Endothelial cell (in vitro differentiated cells): ENCODE measurements around the gene MS4A6E. TPM values are rescaled to one million over a fixed set of nuclear protein-coding genes. Genes with fewer than 3 reads are reported as not detected.

Experiments used
- DNase-seq: peaks from one replicate; pipeline ENCODE4 v3.0.0; 2021; ENCODE audit warnings: low spot score
- H3K27ac Mint-ChIP-seq: one replicate; pipeline ENCODE4 v1.8.0; 2021; ENCODE audit warnings: mixed read lengths, inconsistent platforms; ENCODE audit not compliant: unreplicated experiment
- H3K27me3 Mint-ChIP-seq: one replicate; pipeline ENCODE4 v1.8.0; 2021; ENCODE audit warnings: mild to moderate bottlenecking, moderate library complexity, mixed read lengths, inconsistent platforms; ENCODE audit not compliant: unreplicated experiment
- H3K36me3 Mint-ChIP-seq: one replicate; pipeline ENCODE4 v1.8.0; 2021; ENCODE audit warnings: mild to moderate bottlenecking, low read depth, mixed read lengths, inconsistent platforms; ENCODE audit not compliant: unreplicated experiment
- H3K4me1 Mint-ChIP-seq: one replicate; pipeline ENCODE4 v1.8.0; 2021; ENCODE audit warnings: mild to moderate bottlenecking, mixed read lengths, inconsistent platforms; ENCODE audit not compliant: unreplicated experiment
- H3K4me3 Mint-ChIP-seq: one replicate; pipeline ENCODE4 v1.8.0; 2021; ENCODE audit warnings: mild to moderate bottlenecking, mixed read lengths, inconsistent platforms; ENCODE audit not compliant: unreplicated experiment
- H3K9me3 Mint-ChIP-seq: one replicate; pipeline ENCODE4 v1.8.0; 2021; ENCODE audit warnings: mixed read lengths, inconsistent platforms; ENCODE audit not compliant: unreplicated experiment
- CTCF ChIP-seq: fragments of 200-600 bp; sonication (generic); IDR thresholded peaks from one replicate; pipeline ENCODE4 v1.5.0; 2021; ENCODE audit warnings: antibody characterized with exemption; ENCODE audit not compliant: unreplicated experiment
- total RNA-seq: library from RNA; stranded (reverse); fragmentation: NEBNext Ultra II Directional; extraction: Animal tissue kit (Norgen Biotek cat#: 25700); gene quantifications from one replicate; pipeline ENCODE4 v1.2.1, GENCODE V29; 2021; ENCODE audit not compliant: unreplicated experiment

MS4A6E gene
- total RNA-seq, 1 donor from 2014 or later: not detected

GRCh38 chr11:60315871-60316270 is 11.2 kb upstream of the MS4A6E start:
- Mint-ChIP-seq H3K9me3 (no peaks in the 10 kb centered on the region), H3K36me3 (no peaks in the 10 kb centered on the region), H3K4me1 (no peaks in the 10 kb centered on the region), H3K27ac (no peak overlapping the region), H3K27me3 (no peaks in the 10 kb centered on the region), H3K4me3 (no peak overlapping the region)
- DNase-seq: no peak
- no peak for TF ChIP-seq CTCF

GRCh38 chr11:60316317-60316716 is 10.7 kb upstream of the MS4A6E start:
- H3K27me3 Mint-ChIP-seq: no peaks in the 10 kb centered on the region
- H3K36me3 Mint-ChIP-seq: no peaks in the 10 kb centered on the region
- no peak for DNase-seq

GRCh38 chr11:60318726-60319125 is 8.3 kb upstream of the MS4A6E start:
- H3K4me3 Mint-ChIP-seq: no peak overlapping the region
- no peak for DNase-seq
- no peaks in the 10 kb centered on the region for H3K27me3 Mint-ChIP-seq
- no peaks in the 10 kb centered on the region for H3K36me3 Mint-ChIP-seq
- no peaks in the 10 kb centered on the region for H3K4me1 Mint-ChIP-seq
- TF ChIP-seq CTCF: peak; percentile 24
- H3K9me3 Mint-ChIP-seq: no peaks in the 10 kb centered on the region
- no peak overlapping the region for H3K27ac Mint-ChIP-seq

More at GRCh38 chr11:60316317-60316716, 10.7 kb upstream of the MS4A6E start:
- no peak overlapping the region for H3K4me3 Mint-ChIP-seq
- TF ChIP-seq CTCF: no peak
- no peaks in the 10 kb centered on the region for H3K9me3 Mint-ChIP-seq
- no peak overlapping the region for H3K27ac Mint-ChIP-seq
- no peaks in the 10 kb centered on the region for H3K4me1 Mint-ChIP-seq

GRCh38 chr11:60321051-60321450 is 6.0 kb upstream of the MS4A6E start:
- H3K27me3 Mint-ChIP-seq: no peaks in the 10 kb centered on the region
- no peaks in the 10 kb centered on the region for H3K36me3 Mint-ChIP-seq
- no peaks in the 10 kb centered on the region for H3K4me1 Mint-ChIP-seq
- no peak for DNase-seq
- no peak overlapping the region for H3K27ac Mint-ChIP-seq
- no peak for TF ChIP-seq CTCF
- H3K9me3 Mint-ChIP-seq: no peaks in the 10 kb centered on the region
- H3K4me3 Mint-ChIP-seq: no peak overlapping the region

GRCh38 chr11:60328460-60328859 is 1.4 kb downstream of the MS4A6E start:
- H3K9me3 Mint-ChIP-seq: peaks cover 4% of the 10 kb centered on the region
- H3K4me3 Mint-ChIP-seq: no peak overlapping the region
- no peak for DNase-seq
- no peak overlapping the region for H3K27ac Mint-ChIP-seq
- TF ChIP-seq CTCF: no peak
- no peaks in the 10 kb centered on the region for H3K36me3 Mint-ChIP-seq
- peaks cover 4% of the 10 kb centered on the region for H3K4me1 Mint-ChIP-seq
- peaks cover 2% of the 10 kb centered on the region for H3K27me3 Mint-ChIP-seq
